ENCODE measurements around the gene SYTL1. TPM values are rescaled to one million over a fixed set of nuclear protein-coding genes. Genes with fewer than 3 reads are reported as not detected.
A peak's percentile ranks its signal among the peaks of the same experiment; 100 is the strongest.

SYTL1 gene
- total RNA-seq, 1 experiment from 2014 or later, result 81.8 TPM

- Mint-ChIP-seq H3K4me1 (ENCODE audit: insufficient read depth, unreplicated experiment) (peaks cover 10% of the 10 kb centered on the region), H3K27me3 (ENCODE audit: insufficient read depth, unreplicated experiment) (no peaks in the 10 kb centered on the region), H3K36me3 (ENCODE audit: insufficient read depth, unreplicated experiment) (peaks cover 52% of the 10 kb centered on the region)
Measured at GRCh38 chr1:27361553-27361952, 19.7 kb downstream of the SYTL1 start.

GRCh38 chr1:27363766-27364695 lies 22.2 kb downstream of the SYTL1 start:
- Mint-ChIP-seq H3K9me3 (ENCODE audit: unreplicated experiment) (no peaks in the 10 kb centered on the region), H3K4me1 (ENCODE audit: insufficient read depth, unreplicated experiment) (peaks cover 16% of the 10 kb centered on the region), H3K27me3 (ENCODE audit: insufficient read depth, unreplicated experiment) (no peaks in the 10 kb centered on the region), H3K36me3 (ENCODE audit: insufficient read depth, unreplicated experiment) (peaks cover 31% of the 10 kb centered on the region), H3K4me3 (ENCODE audit: unreplicated experiment) (peak overlapping the region; percentile 54), H3K27ac (ENCODE audit: low read depth, unreplicated experiment) (no peak overlapping the region)
- intact Hi-C loops (cut with micrococcal nuclease), result no loop called here
- no peak for TF ChIP-seq CTCF (IDR thresholded peaks at IDR 0.05; ENCODE audit: unreplicated experiment)
- CTCF ChIA-PET, result interaction anchor here (1.0 to 3.2 kb wide), 2 partner anchors 24 to 65 kb away, joined by 4 to 31 read pairs; no protein-coding TSS in a partner anchor
- POLR2A ChIA-PET, result interaction anchor here (4.0 to 4.1 kb wide), 2 partner anchors 10 to 19 kb away, joined by 24 to 29 read pairs; partner anchors contain the start of gene CD164L2
- no peak for DNase-seq (ENCODE audit: unreplicated experiment)
- BruUV-seq (replicated peaks), result no TSS peak

More at GRCh38 chr1:27361553-27361952, 19.7 kb downstream of the SYTL1 start:
- Mint-ChIP-seq H3K9me3 (ENCODE audit: unreplicated experiment) (no peaks in the 10 kb centered on the region), H3K4me3 (ENCODE audit: unreplicated experiment) (no peak overlapping the region), H3K27ac (ENCODE audit: low read depth, unreplicated experiment) (no peak overlapping the region)
- ChIA-PET POLR2A (interaction anchor here (1.1 kb wide), 1 partner anchor 18 kb away, joined by 4 read pairs; no protein-coding TSS in a partner anchor), CTCF (interaction anchor here (0.7 to 1.2 kb wide), 3 partner anchors 13 to 25 kb away, joined by 3 to 7 read pairs (median 5); partner anchors contain the start of gene FCN3)
- no TSS peak for BruUV-seq (replicated peaks)
- no peak for DNase-seq (ENCODE audit: unreplicated experiment)
- intact Hi-C loops (cut with micrococcal nuclease), result no loop called here
- TF ChIP-seq CTCF (IDR thresholded peaks at IDR 0.05; ENCODE audit: unreplicated experiment), result no peak

- H3K36me3 Mint-ChIP-seq (ENCODE audit: insufficient read depth, unreplicated experiment), result peaks cover 23% of the 10 kb centered on the region
- no peaks in the 10 kb centered on the region for H3K27me3 Mint-ChIP-seq (ENCODE audit: insufficient read depth, unreplicated experiment)
- intact Hi-C loops (cut with micrococcal nuclease), result no loop called here
- no TSS peak for BruUV-seq (replicated peaks)
- ChIA-PET CTCF (interaction anchor here (0.9 to 4.8 kb wide), 10 partner anchors 8 to 66 kb away, joined by 4 to 31 read pairs (median 10); partner anchors contain the start of gene GPR3), POLR2A (interaction anchor here (0.7 to 4.1 kb wide), 20 partner anchors 11 to 360 kb away, joined by 3 to 78 read pairs (median 5); partner anchors contain the start of genes AHDC1, CD164L2, FAM76A and GPR3)
- DNase-seq (ENCODE audit: unreplicated experiment), result no peak
- no peaks in the 10 kb centered on the region for H3K9me3 Mint-ChIP-seq (ENCODE audit: unreplicated experiment)
- TF ChIP-seq CTCF (IDR thresholded peaks at IDR 0.05; ENCODE audit: unreplicated experiment), result no peak
- H3K27ac Mint-ChIP-seq (ENCODE audit: low read depth, unreplicated experiment), result peak overlapping the region; percentile 96
- peak overlapping the region; percentile 85 for H3K4me3 Mint-ChIP-seq (ENCODE audit: unreplicated experiment)
- H3K4me1 Mint-ChIP-seq (ENCODE audit: insufficient read depth, unreplicated experiment), result peaks cover 16% of the 10 kb centered on the region
Measured at GRCh38 chr1:27364696-27365371, 23.0 kb downstream of the SYTL1 start.
